CD4-positive, alpha-beta T cell treated with Interleukin-15 for 4 hours (primary cell): ENCODE data around the gene DEFB132.
A peak's percentile ranks its signal among the peaks of the same experiment; 100 is the strongest.

Source experiments
- DNase-seq: peaks from one replicate; pipeline ENCODE4 v3.0.0-alpha.2; 2020; ENCODE audit warnings: low spot score

The DEFB132 gene

DNA sequence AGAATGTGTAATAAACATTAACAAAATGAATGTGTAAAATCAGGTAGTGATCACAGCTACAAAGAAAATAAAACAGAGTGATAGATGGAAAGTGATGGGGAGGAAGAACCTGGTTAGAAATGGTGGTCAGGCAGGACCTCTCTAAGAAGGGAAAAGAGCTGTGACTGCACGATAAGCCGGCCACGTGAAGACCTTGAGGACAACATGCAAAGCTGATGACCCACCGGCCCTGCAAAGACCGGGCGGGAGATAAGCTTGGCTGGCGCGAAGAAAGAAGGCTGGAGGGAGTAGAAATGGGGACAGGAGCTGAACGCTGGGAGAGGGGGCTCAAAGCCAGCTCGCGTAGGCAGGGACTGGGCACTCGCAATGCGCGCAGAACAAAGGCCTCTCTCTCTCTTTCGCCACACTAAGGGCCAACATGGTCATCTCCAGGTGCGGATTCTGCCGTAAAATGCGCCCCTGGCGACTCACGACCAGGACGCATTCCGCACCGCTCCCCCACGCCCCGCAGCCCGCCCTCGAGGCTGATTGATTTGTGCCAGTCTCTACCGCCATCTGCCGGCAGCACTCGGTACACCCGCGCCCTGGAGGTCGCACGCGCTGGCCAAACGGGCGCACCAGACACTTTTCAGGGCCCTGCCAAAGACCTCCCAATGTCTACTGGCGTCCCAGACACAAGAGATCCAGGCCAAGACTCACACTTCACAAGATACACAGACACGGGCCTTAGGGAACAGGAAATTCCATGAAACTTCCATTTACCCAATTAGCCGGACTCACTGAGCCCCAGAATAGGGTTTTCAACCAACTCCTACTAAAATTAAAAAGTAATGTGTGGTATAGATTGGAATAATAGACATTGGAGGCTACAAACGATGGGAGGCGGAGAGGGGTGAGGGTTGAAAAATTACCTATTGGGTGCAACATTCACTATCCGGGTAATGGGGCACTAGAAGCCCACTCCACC is 9.4 kb downstream of the DEFB132 start:
- DNase-seq, result peak; percentile 83

DNA sequence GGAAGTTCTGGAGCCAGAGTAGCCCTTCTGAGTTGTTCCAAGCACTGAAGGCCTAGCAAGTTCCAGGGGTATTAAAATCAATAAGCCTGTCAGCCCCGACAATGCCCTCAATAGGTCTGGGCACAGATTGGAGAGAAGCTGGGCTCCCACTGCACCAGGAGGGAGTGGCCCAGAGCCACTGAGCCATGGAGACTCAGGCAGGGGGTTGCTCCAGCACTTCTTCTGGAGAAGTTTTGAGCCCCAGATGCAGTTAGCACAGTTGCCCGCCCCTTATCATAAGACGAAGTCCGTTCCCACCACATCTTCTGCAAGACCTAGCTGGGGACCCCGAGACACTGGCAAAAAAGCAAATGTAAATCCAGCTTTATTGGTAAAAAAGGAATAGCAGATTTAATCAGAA is 13.0 kb downstream of the DEFB132 start:
- DNase-seq, result no peak

DNA sequence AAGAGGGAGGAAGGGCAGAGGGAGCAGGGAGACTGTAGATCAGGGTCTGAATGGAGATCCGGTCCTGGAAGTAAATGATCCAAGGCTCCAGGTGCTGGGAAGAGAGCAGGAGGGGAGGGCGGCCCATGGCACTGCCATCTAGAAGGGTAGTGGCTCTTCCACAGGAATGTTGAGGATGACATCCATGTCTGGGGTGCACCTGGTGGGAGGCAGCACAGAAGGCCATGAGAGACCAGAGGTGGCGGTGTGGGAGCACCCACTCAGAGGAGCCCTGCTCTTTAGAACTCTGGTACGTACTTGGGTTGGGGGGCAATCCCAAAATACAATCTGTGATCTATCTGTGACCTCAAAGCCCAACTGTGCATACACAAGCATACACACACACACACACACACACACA is 13.5 kb downstream of the DEFB132 start:
- DNase-seq, result no peak

DNA sequence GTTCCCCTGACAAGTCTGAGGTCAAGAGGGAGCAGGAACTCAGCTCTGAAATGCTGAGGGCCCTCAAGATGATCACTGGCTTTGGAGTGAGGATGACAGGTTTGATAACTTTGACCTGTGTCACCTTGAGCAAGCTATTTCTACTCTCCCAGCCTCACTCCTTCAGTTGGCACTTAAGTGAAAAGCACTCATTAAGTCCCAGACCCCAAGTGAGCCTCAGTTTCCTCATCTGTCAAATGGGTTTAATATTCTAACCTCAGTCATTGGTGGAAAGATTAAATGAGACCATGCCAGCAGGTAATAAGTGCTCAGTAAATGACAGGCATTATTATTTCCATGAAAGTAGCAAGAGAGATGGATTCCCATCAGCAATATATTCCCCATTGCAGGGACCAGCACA is 14.0 kb downstream of the DEFB132 start:
- DNase-seq, result no peak

DNA sequence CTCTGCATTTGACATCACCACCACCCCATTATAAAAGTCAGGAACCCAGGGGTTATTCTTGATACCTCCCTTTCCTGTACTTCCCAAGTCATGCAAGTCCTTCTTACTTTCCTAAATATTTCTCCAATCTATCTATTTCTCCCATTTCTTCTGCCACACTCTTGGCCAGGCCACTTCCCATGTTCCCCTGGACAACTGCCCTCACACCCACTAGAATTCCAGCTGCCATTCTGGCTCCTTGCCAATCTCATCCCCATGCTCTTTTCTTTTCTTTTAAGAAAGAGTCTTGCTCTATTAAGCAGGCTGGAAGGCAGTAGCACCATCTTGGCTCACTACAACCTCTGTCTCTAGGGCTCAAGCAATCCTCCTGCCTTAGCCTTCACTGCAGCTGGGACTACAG is 15.2 kb downstream of the DEFB132 start:
- DNase-seq, result no peak

DNA sequence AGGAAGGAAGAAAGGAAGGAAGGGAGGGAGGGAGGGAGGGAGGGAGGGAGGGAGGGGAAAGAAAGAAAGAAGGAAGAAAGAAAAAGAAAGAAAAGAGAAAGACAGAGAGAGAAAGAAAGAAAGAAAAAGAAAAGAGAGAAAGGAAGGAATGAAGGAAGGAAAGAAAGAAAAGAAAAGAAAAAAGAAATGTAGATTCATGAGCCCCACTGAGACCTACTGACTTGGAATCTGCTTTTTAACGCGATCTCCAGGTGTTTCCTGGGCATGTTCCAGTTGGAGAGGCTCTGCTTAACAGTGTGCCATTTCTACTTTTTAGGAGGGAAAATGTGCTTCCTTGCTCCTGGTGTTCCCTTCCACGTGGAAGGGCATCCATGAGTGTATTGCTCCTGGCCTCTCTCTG is 16.4 kb downstream of the DEFB132 start:
- DNase-seq, result no peak

DNA sequence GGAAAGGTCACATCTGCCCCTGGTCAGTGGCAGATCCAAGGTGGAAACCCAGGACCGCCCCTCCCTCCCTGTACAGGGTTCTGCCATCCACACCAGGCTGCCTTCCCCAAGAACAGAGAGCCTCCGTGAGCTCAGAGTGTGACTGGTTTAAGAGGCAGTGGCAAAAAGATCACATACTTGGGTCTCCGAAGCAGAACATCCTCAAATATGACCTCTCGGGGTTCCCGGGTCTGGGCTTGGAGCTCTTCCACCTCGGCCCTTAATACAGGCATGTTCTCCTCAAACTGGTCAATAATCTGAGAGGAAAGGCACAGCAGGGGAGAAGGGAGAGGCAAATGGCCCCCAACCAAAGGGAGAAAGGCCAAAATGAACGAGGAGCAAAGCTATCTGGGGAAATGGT is 18.3 kb downstream of the DEFB132 start:
- DNase-seq, result no peak

DNA sequence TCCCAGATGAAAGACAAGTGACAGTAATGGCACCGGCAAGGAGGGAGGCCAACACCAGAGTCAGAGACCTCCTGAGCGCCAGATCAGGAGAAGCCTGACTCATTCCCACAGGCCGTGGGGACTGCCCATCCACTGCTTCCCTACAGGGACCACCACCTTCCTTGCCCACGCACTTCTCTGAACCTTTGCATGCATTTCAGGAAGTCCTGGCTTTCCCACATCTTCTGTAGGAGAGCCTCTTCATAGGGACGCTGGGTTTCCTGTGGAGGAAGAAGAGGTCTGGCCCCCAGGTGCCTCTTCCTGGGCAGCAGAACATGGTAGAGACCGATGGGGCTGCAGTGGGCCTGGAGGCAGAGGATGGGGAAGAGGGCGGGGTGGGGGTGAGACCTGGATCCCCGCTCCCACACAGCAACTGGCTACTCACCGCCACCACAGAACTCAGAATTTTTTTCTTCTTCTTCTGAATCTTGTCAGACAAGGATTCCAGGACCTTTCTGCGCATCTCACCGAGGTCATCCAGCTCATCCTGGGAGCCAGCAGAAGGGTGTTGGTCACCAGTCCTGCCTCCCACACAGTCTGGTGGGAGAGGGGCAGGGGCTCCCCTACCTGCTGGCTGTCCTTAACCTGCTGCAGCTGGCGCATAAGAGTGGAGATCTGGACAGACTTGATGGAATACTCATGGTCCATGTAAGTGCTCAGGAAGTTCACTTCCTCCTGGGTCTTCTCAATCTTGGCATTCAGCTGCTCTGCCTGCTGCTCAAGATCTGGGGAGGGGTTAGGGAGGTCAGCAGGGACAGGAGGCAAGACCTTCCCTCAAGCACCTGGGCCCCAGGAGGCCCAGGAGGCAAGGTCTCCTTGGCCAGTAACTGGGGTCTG is 19.3 kb downstream of the DEFB132 start:
- DNase-seq, result no peak

DNA sequence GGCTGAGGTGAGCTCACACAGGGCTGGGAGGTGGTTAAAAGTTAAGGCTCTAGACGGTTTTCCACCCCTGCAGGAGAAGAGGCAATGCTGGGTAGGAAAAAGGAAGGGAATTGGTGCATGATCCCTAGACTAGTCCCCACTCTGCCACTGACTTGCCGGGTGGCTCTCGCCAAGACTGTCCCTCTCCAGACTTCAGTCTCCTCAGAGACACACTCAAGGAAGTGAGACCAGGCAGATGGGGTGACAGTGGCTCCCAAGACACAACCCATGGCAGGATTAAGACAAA is 19.9 kb downstream of the DEFB132 start:
- DNase-seq, result no peak

DNA sequence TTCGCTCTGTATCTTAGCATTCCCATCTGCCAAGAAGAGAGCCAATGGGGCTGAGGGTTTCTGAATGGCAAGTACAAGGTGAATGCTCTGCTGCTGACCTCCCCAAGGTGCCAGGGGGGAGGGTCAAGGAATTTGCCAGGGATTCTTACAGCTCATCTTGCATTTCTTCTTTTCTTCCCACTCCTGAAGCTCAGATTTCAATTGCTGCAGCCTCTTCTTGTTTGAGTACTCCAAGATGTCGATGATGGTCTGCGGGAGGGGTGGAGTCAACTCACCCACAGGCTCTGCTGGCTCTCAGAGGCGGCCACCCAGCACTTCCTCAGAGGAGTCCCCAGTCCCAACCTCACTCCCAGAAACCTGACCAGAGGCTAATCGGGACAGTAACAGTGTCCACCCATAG is 20.7 kb downstream of the DEFB132 start:
- no peak for DNase-seq

DNA sequence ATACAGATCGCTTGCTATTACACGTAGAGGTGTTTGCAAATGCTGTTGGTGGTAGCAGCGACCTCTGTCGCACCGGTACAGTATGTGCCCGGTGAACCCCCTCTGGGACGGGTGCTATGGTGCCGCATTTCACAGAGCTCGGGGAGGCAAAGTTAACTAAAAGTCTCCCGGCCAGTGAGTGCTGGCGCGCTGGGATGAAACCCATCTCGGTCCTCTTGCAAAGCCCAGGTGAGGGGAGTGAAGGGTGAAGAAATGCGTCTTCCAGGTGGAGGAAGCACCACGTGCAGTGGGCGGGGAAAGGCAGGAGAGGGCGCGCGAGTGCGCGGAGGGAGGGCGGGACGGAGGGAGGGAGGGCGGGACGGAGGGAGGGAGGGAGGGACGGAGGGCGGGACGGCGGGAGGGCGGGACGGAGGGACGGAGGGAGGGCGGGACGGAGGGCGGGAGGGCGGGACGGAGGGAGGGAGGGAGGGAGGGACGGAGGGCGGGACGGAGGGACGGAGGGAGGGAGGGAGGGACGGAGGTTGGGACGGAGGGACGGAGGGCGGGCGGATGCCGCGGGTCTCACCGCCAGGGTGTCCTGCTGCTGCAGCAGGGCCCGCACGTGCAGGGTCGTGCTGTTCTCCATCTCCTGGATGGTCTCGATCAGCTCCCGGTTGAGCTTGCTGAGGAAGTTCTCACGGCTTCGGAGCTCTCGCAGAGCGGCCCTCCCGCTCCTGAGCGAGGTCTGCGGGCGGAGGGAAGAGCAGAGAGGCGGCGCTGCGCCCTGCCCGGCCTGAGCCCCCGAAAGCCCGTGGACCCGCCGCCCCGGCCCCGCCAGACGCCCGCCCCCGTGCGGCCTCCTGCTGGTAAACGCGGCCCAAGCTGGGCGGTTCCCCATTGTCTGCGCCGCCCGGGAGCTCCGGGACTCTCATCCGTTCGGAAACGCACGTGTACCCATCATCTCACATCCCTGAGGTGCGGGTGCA is 21.4 kb downstream of the DEFB132 start:
- DNase-seq, result peak; percentile 56

DNA sequence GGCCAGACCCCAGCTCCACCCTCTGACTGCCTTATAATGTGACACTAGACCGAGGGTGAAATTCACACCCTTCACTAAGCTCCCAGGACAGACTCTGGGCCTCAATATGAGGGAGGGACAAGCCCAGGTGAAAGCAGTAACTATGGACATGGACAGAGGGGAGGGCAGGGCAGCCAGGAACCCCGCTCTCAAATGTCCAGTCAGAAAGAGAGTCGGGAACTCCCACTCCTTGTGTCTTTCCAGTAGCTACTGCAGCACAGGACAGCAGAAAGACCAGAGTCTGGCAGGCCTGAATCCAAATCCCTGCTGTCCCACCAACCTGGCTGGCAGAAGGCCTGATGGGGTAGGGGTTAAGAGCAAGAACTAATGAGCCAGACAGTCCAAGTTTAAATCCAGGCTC is 26.6 kb downstream of the DEFB132 start:
- no peak for DNase-seq

DNA sequence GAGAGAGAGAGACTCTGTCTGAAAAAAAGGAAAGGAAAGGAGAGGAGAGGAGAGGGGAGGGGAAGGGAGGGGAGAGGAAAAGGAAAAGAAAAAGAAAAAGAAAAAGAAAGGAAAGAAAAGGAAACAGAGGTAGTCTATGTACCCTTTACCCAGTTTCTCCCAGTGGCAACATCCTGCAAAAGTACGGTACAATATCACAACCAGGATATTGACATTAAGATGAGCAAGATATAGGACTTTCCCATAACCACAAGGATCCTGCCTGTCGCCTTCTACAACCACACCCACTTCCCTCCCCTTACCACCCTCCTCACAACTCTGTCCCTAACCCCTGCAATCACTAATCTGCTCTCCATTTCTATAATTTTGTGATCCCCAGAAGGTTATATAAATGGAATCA is 29.0 kb downstream of the DEFB132 start:
- no peak for DNase-seq

DNA sequence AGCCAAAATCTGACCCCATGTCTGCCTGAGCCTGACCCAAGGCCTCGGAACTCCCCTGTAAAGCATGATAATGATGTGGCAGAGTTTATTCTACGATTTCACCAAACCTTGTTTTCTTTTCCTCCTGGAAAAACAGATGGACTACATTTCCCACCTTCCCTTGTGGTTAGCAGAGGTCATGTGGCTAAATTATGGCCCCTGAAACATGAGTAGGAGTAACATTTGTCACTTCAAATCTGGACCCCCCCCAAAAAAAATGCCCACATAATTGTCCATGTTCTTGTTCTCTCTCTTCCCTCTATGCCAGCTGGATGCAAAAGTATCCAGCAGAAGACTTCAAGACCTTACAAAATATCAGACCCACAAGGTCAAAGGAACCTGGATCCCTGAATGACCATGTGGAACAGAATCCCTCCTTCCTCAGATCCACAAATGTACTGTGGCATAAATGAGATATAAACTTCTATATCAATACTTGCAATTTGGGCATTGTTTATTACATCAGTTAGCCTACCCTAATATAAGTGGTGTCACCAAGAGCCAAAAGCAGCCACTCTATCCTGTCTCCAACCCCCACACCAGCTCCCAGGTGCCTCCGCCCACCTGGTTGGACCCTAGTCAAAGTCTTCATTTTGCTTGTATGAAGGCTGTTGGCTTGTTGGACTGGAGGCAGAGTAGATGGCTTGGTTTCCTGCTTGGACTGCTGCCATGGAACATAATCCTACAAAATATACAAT is 31.6 kb downstream of the DEFB132 start:
- DNase-seq, result no peak

DNA sequence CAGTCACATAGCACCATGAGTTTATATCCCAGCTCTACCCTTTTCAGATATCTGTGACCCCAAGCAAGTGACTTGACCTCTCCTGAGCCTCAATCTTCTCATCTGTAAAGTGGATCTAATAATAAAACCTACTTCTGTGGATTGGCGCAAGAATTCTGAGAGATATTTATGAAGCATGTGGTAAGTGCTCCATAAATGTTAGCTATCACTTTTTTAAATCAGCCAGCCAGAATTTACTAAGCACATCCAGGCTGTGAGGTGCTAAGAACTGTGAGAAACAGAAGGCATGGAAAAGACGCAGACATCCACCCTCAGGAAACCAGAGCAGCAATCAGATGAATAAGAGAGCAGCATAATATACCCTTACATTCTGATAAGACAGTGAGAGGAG is 32.2 kb downstream of the DEFB132 start:
- no peak for DNase-seq

DNA sequence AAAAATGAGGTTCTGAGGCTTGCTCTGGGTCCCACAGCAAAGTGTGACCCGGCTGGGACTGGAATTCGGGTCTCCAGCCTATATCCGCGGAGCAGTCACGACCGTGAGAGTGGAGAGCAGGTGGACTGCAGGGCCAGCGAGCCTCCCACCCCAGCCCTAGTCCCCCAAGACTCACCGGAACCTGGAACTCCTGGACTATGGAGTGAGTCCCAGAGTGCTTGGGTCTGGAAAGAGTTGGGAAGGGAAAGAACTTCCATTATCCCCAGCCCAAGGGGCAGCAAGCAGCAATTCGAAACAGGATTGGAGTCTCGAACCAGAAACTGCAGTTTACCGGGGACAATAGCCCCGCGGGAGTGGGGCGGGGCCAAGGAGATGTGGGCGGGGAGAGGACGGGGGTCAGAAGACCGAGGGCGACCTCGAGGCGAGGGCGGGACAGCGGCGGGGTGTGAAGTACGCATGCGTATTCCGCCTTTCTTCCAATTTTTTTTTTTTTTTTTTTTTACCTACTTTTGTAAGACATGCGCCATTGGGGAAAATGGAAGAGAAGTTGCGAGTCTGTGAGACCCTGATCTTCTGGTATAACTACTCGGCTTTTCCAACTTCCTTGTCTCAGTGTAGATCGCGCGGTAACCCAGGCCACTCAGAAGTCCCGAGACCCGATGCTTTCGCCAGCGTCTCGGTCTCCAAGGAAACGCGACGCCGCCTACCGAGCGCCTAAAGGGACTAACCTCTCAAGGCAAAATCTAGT is 32.7 kb downstream of the DEFB132 start, which contains the start of gene C20orf96:
TSS of gene C20orf96 (minus strand) at position 667 of the 748 bp plus-strand sequence. CDS start at position 527, 140 bp downstream.
- DNase-seq, result peak; percentile 86

DNA sequence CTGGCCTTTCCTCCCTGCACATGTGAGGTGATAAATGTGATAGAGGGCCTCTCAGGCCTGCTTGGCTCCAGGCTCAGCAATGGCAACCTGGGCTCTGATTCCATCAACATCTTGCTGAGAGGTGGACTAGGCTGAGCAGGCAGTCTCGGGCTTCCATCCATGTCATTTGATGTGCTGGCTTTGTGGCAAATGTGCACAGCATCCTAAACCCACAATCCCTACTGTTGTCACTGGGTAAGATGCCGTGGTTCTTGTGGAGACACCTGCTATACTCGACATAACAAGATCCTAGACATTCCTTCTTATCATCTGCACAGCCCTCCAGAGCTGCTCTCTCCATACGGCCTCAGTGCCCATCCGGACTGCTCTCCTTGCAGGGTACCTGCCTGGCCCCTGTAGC is 37.1 kb downstream of the DEFB132 start:
- no peak for DNase-seq

DNA sequence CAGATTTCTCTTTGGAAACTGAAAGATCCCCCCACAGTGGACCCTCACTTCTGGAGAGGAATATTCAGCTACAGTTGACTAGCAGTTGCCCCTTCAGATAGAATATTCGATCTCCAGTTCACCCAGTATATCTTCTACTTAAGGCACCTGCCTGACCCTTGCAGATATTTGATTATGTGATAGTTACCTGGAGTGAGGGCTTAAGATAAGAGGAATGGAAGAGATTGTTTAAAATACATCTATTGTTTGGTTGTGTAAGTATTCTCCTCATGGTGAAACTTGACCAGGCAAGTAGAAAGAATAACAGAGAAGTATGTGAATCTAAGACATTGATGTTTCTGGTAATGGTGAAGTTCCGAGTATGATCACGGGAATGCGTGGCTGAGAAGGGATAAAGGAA is 38.3 kb downstream of the DEFB132 start:
- DNase-seq, result no peak

DNA sequence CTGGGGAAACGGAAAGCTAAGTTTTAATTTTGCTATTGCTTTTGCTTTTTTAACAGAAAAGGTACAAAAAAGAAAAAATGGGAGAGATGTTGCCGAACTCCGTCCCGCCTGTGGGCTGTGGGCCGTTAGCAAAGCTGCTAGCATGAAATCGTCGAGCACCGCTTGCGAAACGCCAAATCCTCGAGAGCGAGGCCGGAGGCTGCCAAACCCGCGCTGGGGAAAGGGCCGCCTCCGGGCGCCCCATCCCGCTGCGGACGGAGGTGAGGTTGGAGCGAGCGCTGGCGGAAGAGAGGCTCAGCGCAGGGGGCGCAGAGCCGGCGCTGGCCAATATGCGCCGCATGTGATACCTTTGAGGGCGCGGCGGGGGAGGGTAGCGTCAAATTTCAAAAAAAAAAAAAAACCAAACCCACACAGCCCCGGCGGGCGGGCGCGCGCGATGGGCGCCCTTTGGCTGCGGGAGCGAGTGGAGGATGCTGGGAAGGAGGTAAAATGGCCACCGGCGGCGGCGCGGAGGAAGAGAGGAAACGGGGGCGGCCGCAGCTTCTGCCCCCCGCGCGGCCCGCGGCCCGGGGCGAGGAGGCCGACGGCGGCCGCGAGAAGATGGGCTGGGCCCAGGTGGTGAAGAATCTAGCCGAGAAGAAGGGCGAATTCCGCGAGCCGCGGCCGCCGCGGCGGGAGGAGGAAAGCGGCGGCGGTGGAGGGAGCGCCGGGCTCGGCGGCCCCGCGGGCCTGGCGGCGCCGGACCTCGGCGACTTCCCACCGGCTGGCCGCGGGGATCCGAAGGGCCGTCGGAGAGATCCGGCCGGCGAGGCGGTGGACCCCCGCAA is 39.8 kb downstream of the DEFB132 start, which contains the start of gene ZCCHC3:
TSS of gene ZCCHC3 (plus strand) at position 473 of the 827 bp plus-strand sequence. CDS start at position 490, 17 bp downstream.
- peak; percentile 80 for DNase-seq
